Keratinocyte (primary cell): ENCODE measurements around the gene ARL6IP4. TPM values are rescaled to one million over a fixed set of nuclear protein-coding genes. Genes with fewer than 3 reads are reported as not detected.

Experiments
- DNase-seq: peaks from one replicate; pipeline ENCODE4 v3.0.0-alpha.2; 2011; ENCODE audit warnings: low read depth, missing footprints, low spot score
- FAIRE-seq: peaks from 2 replicates; lab custom pipeline; 2011; peaks lifted over from hg19 to GRCh38; lab: Jason Lieb, UNC
- H2AFZ ChIP-seq: 2 replicates; pipeline ENCODE4 v1.6.0; 2012; ENCODE audit warnings: low read length, control low read depth, inconsistent platforms; ENCODE audit not compliant: control insufficient read depth
- H3K27ac ChIP-seq: 2 replicates; pipeline ENCODE4 v1.5.1; 2011; ENCODE audit warnings: low read length; ENCODE audit not compliant: control insufficient read depth, insufficient read depth
- H3K27me3 ChIP-seq: 3 replicates; pipeline ENCODE4 v1.6.0; 2011; ENCODE audit warnings: low read length; ENCODE audit not compliant: control insufficient read depth, insufficient read depth; ENCODE audit errors: extremely low read depth
- H3K36me3 ChIP-seq, 2 experiments: 2 replicates in 1 of 2; 3 replicates in 1 of 2; pipeline ENCODE4 v1.5.1; 2011; ENCODE audit warnings: low read length in 2 of 2, mild to moderate bottlenecking in 1 of 2; ENCODE audit not compliant: control insufficient read depth in 2 of 2, insufficient read depth in 2 of 2; ENCODE audit errors: extremely low read depth in 1 of 2
- H3K4me1 ChIP-seq: 3 replicates; pipeline ENCODE4 v1.5.1; 2011; ENCODE audit warnings: low read length; ENCODE audit not compliant: control insufficient read depth, insufficient read depth; ENCODE audit errors: extremely low read depth
- H3K4me2 ChIP-seq: 3 replicates; pipeline ENCODE4 v1.6.0; 2011; ENCODE audit warnings: low read depth, low read length; ENCODE audit not compliant: control insufficient read depth, insufficient read depth; ENCODE audit errors: extremely low read depth
- H3K4me3 ChIP-seq, 3 experiments: fragments of 200-600 bp in 1 of 3; sonication (generic) in 1 of 3; 2 replicates in 2 of 3; 3 replicates in 1 of 3; pipeline ENCODE4 v1.5.1; 2011 to 2016; ENCODE audit warnings: low read length in 3 of 3, mild to moderate bottlenecking in 3 of 3, control low read depth in 2 of 3, inconsistent platforms in 1 of 3, low read depth in 1 of 3, mixed read lengths in 1 of 3, mixed run types in 1 of 3, moderate library complexity in 1 of 3; ENCODE audit not compliant: control insufficient read depth in 2 of 3, insufficient read depth in 2 of 3; ENCODE audit errors: extremely low read depth in 1 of 3
- H3K79me2 ChIP-seq: 2 replicates; pipeline ENCODE4 v1.6.0; 2012; ENCODE audit warnings: low read length; ENCODE audit not compliant: control insufficient read depth, insufficient read depth
- H3K9ac ChIP-seq: 3 replicates; pipeline ENCODE4 v1.6.0; 2011; ENCODE audit warnings: low read length; ENCODE audit not compliant: control insufficient read depth, insufficient read depth; ENCODE audit errors: extremely low read depth
- H3K9me1 ChIP-seq: 3 replicates; pipeline ENCODE4 v1.6.0; 2011; ENCODE audit warnings: low read length; ENCODE audit not compliant: control insufficient read depth, insufficient read depth; ENCODE audit errors: extremely low read depth
- H3K9me3 ChIP-seq: 2 replicates; pipeline ENCODE4 v1.5.1; 2012; ENCODE audit warnings: low read depth, low read length; ENCODE audit not compliant: control insufficient read depth
- H4K20me1 ChIP-seq: 3 replicates; pipeline ENCODE4 v1.6.0; 2011; ENCODE audit warnings: low read length; ENCODE audit not compliant: control insufficient read depth, insufficient read depth; ENCODE audit errors: extremely low read depth
- EZH2 ChIP-seq: IDR thresholded peaks from one replicate; pipeline ENCODE4 v1.6.1; 2012; ENCODE audit warnings: inconsistent platforms, mild to moderate bottlenecking, low read length, moderate library complexity
- dilution Hi-C: fragments of 300-500 bp; cut with MboI; formaldehyde crosslinking; loops from one replicate; pipeline ENCODE4 v1.7.0; 2020; ENCODE audit warnings: low sequenced_read_pairs; ENCODE audit not compliant: extremely low pct_ligation_motif_present
- polyA plus RNA-seq, 5 experiments: library from polyadenylated mRNA; depleted of rRNA in 3 of 5; stranded (reverse) in 3 of 5; stranded (forward) in 1 of 5; unstranded in 1 of 5; fragments of >200 nt; gene quantifications; 1 replicate in 1 of 5; 2 replicates in 3 of 5; 3 replicates in 1 of 5; pipeline versions ENCODE4 v1.2.1 to v1.2.3, GENCODE V29; 2011 to 2012; ENCODE audit warnings: missing spikeins in 2 of 5, low read depth in 1 of 5, low replicate concordance in 1 of 5
- TF ChIP-seq, protein P1 (sequence below), 3 experiments: IDR thresholded peaks in 1 of 3; conservative IDR thresholded peaks in 1 of 3; optimal IDR thresholded peaks in 1 of 3; 2 replicates in 2 of 3; 3 replicates in 1 of 3; pipeline versions ENCODE3 to v1.5.1; 2011; ENCODE audit warnings: low read length in 3 of 3, mild to moderate bottlenecking in 3 of 3, moderate library complexity in 2 of 3, control low read depth in 1 of 3, inconsistent platforms in 1 of 3; ENCODE audit not compliant: insufficient read depth in 2 of 3; ENCODE audit errors: extremely low read depth in 1 of 3

Gene ARL6IP4
- polyA plus RNA-seq, 1 donor (not counting 4 experiments of a cell fraction or from before 2014, with no cell fraction given) = 144 TPM

DNA sequence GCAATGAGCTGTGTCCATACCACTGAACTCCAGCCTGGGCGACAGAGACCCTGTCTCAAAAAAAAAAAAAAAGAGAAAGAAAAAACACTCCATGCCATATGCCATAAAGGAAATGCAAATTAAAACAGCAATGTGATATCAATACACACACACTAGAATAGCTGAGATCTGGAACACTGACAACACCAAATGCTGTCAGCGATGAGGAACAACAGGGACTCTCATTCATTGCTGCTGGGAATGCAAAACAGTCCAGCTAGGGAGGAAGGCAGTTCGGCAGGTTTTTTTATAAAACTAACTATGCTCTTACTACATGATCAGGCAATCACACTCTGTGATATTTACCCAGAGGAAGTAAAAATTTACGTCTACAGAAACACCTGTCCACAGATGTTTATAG is 10.8 kb upstream of the ARL6IP4 start:
- Histone ChIP-seq H3K9me1 (no peaks in the 10 kb centered on the region), H3K27me3 (no peaks in the 10 kb centered on the region), H3K36me3 (no peaks in the 10 kb centered on the region), H3K9me3 (no peaks in the 10 kb centered on the region), H3K4me2 (no peak overlapping the region), H3K9ac (no peak overlapping the region), H3K4me1 (peaks cover 21% of the 10 kb centered on the region), H3K79me2 (no peaks in the 10 kb centered on the region), H2AFZ (no peak overlapping the region), H3K27ac (no peak overlapping the region), H3K4me3 (no peak overlapping the region), H4K20me1 (no peaks in the 10 kb centered on the region)
- dilution Hi-C loops = no loop called here
- FAIRE-seq = no peak
- TF ChIP-seq EZH2 = no peak
- TF ChIP-seq, protein P1, sequence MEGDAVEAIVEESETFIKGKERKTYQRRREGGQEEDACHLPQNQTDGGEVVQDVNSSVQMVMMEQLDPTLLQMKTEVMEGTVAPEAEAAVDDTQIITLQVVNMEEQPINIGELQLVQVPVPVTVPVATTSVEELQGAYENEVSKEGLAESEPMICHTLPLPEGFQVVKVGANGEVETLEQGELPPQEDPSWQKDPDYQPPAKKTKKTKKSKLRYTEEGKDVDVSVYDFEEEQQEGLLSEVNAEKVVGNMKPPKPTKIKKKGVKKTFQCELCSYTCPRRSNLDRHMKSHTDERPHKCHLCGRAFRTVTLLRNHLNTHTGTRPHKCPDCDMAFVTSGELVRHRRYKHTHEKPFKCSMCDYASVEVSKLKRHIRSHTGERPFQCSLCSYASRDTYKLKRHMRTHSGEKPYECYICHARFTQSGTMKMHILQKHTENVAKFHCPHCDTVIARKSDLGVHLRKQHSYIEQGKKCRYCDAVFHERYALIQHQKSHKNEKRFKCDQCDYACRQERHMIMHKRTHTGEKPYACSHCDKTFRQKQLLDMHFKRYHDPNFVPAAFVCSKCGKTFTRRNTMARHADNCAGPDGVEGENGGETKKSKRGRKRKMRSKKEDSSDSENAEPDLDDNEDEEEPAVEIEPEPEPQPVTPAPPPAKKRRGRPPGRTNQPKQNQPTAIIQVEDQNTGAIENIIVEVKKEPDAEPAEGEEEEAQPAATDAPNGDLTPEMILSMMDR (optimal IDR thresholded peaks at IDR 0.05 in 1 of 3, IDR thresholded peaks at IDR 0.05 in 1 of 3, conservative IDR thresholded peaks at IDR 0.05 in 1 of 3; ENCODE audit: extremely low read depth in 1 of 3, insufficient read depth in 2 of 3, low read length in 3 of 3) = no peak
- DNase-seq = no peak

DNA sequence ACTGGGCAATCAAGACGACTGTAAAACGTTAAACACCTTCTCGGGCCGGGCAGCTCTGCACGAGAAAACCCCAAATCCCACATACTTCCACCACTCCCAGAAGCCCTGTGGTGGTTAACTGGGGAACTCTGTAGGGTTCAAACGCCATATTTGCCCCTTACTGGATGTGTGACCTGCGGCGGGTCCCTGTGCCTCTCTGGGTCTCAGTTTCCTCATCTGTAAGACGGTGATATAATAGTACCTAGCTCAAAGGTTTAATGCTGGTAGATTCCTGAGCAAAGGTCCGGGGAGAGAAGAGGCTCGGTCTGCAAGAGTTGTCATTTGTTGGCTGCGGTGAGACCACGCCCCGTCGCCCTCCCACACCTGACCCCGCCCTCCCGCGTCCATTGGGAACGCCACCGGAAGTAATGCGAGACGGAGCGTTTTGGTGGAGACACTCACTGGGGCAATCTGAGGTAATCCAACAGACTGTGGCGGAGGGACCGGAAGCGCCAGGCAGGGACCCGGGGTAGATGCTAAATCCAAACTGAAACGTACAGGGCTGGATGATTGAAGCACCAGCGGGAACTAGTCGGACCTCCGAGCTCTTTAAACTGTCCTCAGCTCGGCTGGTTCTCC is 6.1 kb upstream of the ARL6IP4 start:
- Histone ChIP-seq H3K36me3 (peaks cover 2 to 11% of the 10 kb centered on the region in 2 experiments), H3K9ac (peak overlapping the region; percentile 94), H3K27me3 (no peaks in the 10 kb centered on the region), H3K27ac (peak overlapping the region; percentile 94), H3K4me3 (peak overlapping the region; percentile 88 to 92 (median 89)), H3K4me2 (peak overlapping the region; percentile 91), H3K9me3 (no peaks in the 10 kb centered on the region), H2AFZ (peak overlapping the region; percentile 95), H3K4me1 (peaks cover 14% of the 10 kb centered on the region), H4K20me1 (no peaks in the 10 kb centered on the region), H3K79me2 (peaks cover 20% of the 10 kb centered on the region), H3K9me1 (no peaks in the 10 kb centered on the region)
- DNase-seq (peak; percentile 80), FAIRE-seq (peak; percentile 73)
- TF ChIP-seq, protein P1 (optimal IDR thresholded peaks at IDR 0.05 in 1 of 3, IDR thresholded peaks at IDR 0.05 in 1 of 3, conservative IDR thresholded peaks at IDR 0.05 in 1 of 3; ENCODE audit: extremely low read depth in 1 of 3, insufficient read depth in 2 of 3, low read length in 3 of 3) = no peak
- TF ChIP-seq EZH2 = no peak
- dilution Hi-C loops = no loop called here
